Measurements from ENCODE around the gene STAMBP.
"Not testable (repeated sequence)": the region's sequence is repeated elsewhere in the genome, so short reads cannot be mapped to it uniquely, and the experiment has no call there.

Gene STAMBP

DNA sequence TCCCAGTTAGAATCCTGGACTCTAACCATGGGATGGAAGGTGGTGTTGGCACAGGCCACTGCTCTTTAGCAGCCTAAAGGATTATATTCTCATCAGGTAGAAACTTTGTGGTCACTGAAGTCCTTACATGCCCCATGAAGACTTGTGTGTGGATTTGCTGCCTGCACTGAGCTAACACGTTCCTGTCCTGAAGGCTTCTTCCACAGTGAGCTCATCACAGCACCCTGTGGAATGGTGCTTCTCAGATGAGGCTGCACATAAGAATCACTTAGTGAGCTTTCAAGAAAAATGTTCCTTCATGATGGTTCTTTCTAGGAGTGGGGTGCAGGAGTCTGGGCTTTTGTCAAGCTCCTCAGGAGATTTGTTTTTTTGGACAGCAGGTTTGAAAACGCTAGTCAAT lies 26.8 kb downstream of the STAMBP start:
- Histone ChIP-seq H3K27ac (ENCODE audit: low read depth, low read length) (no peak overlapping the region), H3K4me1 (ENCODE audit: control insufficient read depth, insufficient read depth, low read length, unreplicated experiment) (peaks cover 49% of the 10 kb centered on the region), H3K36me3 (ENCODE audit: insufficient read depth, low read length) (peaks cover 36% of the 10 kb centered on the region)

DNA sequence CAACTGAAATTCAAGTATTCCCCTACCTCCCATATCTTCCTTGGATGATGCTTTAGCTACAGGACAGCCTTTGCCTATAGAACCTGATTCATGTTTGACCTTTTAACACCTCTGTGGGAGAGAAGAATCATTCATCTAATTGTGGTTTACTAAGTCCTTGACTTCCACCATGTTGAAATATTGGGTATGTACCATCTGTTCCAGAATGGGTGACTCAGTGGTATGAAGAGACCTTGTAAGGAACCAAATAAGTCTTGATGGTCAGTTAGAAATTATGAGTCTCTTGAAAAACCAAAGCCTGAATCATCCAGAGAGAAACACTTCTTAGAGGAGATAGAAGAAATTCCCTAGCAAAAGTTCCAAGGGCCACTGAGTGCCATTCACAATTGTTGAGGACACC lies 27.5 kb downstream of the STAMBP start:
- Histone ChIP-seq H3K79me2 (ENCODE audit: control insufficient read depth, insufficient read depth, low read length, unreplicated experiment) (no peaks in the 10 kb centered on the region), H3K36me3 (ENCODE audit: insufficient read depth, low read length) (peaks cover 38% of the 10 kb centered on the region), H3K27me3 (ENCODE audit: insufficient read depth, low read length) (no peaks in the 10 kb centered on the region), H3K4me1 (ENCODE audit: control insufficient read depth, insufficient read depth, low read length, unreplicated experiment) (peaks cover 45% of the 10 kb centered on the region), H2AFZ (ENCODE audit: low read length, unreplicated experiment) (no peak overlapping the region), H3K27ac (ENCODE audit: low read depth, low read length) (peak overlapping the region; percentile 61), H3K4me3 (ENCODE audit: low read depth, low read length) (no peak overlapping the region)

More for the DNA sequence above, 26.8 kb downstream of the STAMBP start:
- no peaks in the 10 kb centered on the region for H3K27me3 ChIP-seq (ENCODE audit: insufficient read depth, low read length)
- H2AFZ ChIP-seq (ENCODE audit: low read length, unreplicated experiment): no peak overlapping the region
- no peaks in the 10 kb centered on the region for H3K79me2 ChIP-seq (ENCODE audit: control insufficient read depth, insufficient read depth, low read length, unreplicated experiment)
- H3K4me3 ChIP-seq (ENCODE audit: low read depth, low read length): no peak overlapping the region

DNA sequence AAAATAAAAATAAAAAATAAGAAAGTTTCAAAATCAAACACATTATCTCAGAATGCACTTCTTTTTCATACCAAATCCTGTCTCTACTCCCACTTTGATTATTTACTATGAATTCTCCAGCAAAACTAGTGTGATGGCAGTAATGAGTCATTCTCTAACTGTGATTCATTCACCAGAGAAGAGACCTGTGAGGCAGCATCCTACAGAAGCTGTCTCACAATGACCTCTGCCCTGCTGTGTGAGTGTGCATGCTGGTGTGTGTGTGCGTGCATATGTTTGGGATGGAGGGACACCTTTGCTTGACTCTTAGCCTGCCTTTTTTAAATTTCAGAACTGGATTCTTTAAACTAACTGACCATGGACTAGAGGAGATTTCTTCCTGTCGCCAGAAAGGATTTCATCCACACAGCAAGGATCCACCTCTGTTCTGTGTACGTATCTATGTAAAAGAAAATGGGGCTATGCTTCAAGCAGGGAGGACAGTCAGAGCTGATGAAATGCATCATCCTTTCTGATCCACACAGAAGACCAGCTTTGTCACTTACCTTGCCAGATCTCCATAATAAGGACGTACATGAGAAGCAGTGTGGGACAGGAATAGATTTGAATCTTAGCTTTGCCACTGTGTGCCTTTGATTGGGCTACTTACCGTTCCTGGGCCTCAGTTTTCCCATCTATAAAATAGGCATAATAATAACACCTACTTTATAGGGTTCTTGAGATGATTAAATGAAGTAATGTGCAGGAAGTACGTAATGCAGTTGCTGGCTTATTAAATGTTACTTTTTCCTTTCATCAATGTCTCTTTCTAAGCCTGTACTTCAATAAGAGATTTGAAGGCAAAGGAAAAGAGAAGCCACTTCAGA lies 31.2 kb downstream of the STAMBP start:
- Histone ChIP-seq H2AFZ (ENCODE audit: low read length, unreplicated experiment) (no peak overlapping the region), H3K4me1 (ENCODE audit: control insufficient read depth, insufficient read depth, low read length, unreplicated experiment) (peaks cover 30% of the 10 kb centered on the region), H3K36me3 (ENCODE audit: insufficient read depth, low read length) (peaks cover 38% of the 10 kb centered on the region), H3K4me3 (ENCODE audit: low read depth, low read length) (no peak overlapping the region), H3K27me3 (ENCODE audit: insufficient read depth, low read length) (no peaks in the 10 kb centered on the region), H3K27ac (ENCODE audit: low read depth, low read length) (no peak overlapping the region), H3K79me2 (ENCODE audit: control insufficient read depth, insufficient read depth, low read length, unreplicated experiment) (no peaks in the 10 kb centered on the region)

DNA sequence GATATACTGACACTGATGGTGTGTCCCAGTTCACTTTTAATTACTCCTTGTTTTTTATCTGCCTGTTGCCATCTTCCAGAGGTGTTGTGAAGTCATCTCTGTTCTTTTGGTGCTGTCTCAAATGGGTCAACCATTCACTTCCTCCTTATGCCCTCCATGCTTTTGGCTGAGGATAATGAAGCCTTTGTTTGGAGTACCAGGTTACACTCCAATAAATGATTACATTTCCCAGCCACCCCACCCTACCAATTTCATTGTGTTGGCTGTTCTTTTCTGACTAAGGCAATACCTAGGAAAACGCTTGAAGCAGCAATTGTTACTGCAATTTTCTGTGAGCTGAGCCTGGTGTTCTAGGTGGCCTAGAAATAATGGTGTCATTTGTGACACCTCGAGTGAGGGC lies 34.2 kb downstream of the STAMBP start:
- H3K27me3 ChIP-seq (ENCODE audit: insufficient read depth, low read length): no peaks in the 10 kb centered on the region
- peaks cover 35% of the 10 kb centered on the region for H3K36me3 ChIP-seq (ENCODE audit: insufficient read depth, low read length)
- no peak overlapping the region for H3K27ac ChIP-seq (ENCODE audit: low read depth, low read length)
- H3K4me1 ChIP-seq (ENCODE audit: control insufficient read depth, insufficient read depth, low read length, unreplicated experiment): peaks cover 14% of the 10 kb centered on the region
- no peaks in the 10 kb centered on the region for H3K79me2 ChIP-seq (ENCODE audit: control insufficient read depth, insufficient read depth, low read length, unreplicated experiment)
- no peak overlapping the region for H2AFZ ChIP-seq (ENCODE audit: low read length, unreplicated experiment)
- no peak overlapping the region for H3K4me3 ChIP-seq (ENCODE audit: low read depth, low read length)

DNA sequence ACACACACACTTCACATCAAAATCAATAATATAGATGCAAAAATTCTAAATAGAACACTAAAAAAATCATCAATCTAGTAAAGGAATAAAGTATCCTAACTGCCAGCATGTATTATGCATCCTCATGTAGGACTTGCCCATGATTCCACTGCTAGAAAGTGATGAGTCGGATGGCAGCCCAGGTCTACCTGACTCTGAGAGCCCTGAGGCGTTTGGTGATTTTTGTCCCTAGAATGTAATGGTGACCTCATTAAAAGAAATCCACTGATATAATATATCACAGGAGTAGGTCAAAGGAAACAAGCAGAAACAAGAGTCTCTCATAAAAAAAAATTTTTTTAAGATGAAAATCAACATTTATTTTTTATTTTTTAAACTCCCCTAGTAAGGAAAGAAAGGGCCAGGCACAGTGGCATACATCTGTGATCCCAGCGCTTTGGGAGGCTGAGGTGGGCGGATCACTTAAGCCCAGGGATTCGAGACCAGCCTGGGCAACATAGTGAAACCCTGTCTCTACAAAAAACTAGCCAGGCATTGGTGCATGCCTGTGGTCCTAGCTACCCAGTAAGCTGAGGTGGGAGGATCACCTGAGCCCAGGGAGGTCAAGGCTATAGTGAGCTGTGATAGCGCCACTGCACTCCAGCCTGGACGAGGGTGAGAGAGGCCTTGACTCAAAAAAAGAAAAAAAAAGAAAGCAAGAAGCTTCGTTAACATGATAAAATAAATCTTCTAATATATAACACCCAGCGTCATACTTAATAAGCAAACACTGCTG lies 39.6 kb downstream of the STAMBP start:
- Histone ChIP-seq H3K79me2 (ENCODE audit: control insufficient read depth, insufficient read depth, low read length, unreplicated experiment) (no peaks in the 10 kb centered on the region), H3K27ac (ENCODE audit: low read depth, low read length) (no peak overlapping the region), H3K4me3 (ENCODE audit: low read depth, low read length) (no peak overlapping the region), H2AFZ (ENCODE audit: low read length, unreplicated experiment) (no peak overlapping the region), H3K4me1 (ENCODE audit: control insufficient read depth, insufficient read depth, low read length, unreplicated experiment) (peaks cover 11% of the 10 kb centered on the region), H3K36me3 (ENCODE audit: insufficient read depth, low read length) (peaks cover 15% of the 10 kb centered on the region), H3K27me3 (ENCODE audit: insufficient read depth, low read length) (no peaks in the 10 kb centered on the region)

DNA sequence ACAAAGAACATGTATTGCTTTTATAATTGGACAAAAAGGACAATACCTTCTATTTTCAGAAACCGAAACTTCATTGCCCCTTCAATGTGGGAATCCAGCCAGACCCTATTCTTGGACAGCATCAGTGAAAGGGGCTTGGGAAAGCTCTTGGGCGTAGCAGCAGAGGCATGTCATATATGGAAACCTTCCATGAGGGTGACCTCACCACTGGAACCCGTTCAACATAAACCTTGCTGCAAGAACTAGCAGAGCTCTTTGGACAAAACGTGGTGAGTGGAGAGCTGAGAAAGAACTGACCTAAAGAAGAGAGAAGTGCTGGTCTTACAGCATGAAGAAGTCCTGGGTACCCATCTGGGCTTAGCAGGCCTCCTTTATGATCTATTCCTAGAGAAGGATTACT lies 41.3 kb downstream of the STAMBP start:
- no peak overlapping the region for H2AFZ ChIP-seq (ENCODE audit: low read length, unreplicated experiment)
- H3K36me3 ChIP-seq (ENCODE audit: insufficient read depth, low read length): peaks cover 4% of the 10 kb centered on the region; the same call in 1 of the 2 replicates
- peak overlapping the region; percentile 14; the same call in 1 of the 2 replicates for H3K27ac ChIP-seq (ENCODE audit: low read depth, low read length)
- no peak overlapping the region for H3K4me3 ChIP-seq (ENCODE audit: low read depth, low read length)
- peaks cover 11% of the 10 kb centered on the region for H3K4me1 ChIP-seq (ENCODE audit: control insufficient read depth, insufficient read depth, low read length, unreplicated experiment)
- no peaks in the 10 kb centered on the region for H3K27me3 ChIP-seq (ENCODE audit: insufficient read depth, low read length)
- no peaks in the 10 kb centered on the region for H3K79me2 ChIP-seq (ENCODE audit: control insufficient read depth, insufficient read depth, low read length, unreplicated experiment)

DNA sequence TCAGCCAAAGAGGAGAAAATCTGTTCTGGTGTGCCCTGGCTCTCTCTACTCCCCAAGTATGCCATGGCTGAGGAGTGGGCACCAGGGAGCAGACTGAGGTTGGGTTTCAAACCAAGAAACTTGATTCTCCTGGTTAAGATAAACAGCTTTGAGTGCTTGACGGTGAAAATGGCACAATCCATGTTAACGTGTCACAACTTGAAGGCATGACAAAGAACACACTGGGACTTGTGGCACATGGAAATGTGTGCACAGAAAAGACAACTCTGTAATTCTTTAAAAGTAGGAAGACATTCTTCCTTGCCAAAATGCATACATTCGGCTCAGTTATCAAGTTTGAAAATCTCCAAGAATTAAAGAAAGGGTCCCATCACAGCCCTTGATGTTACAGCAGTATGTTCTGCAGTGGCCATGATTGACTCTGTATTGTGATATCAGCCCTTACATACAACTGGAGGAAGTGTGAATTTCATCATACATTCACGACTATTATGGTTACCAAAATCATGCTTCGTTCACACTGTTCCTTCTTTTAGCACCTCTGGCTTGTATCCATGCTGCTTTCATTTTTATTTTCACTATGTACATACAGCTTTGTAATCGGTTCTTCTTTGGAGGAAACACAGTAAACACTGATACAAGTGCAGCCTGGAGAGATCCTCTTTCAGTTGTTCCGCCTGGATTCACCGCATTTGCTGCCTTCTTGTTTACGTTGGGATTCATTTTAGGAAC lies 48.5 kb downstream of the STAMBP start:
- no peak overlapping the region for H3K4me3 ChIP-seq (ENCODE audit: low read depth, low read length)
- no peak overlapping the region for H2AFZ ChIP-seq (ENCODE audit: low read length, unreplicated experiment)
- H3K4me1 ChIP-seq (ENCODE audit: control insufficient read depth, insufficient read depth, low read length, unreplicated experiment): no peaks in the 10 kb centered on the region
- H3K36me3 ChIP-seq (ENCODE audit: insufficient read depth, low read length): no peaks in the 10 kb centered on the region
- H3K27ac ChIP-seq (ENCODE audit: low read depth, low read length): no peak overlapping the region
- no peaks in the 10 kb centered on the region for H3K79me2 ChIP-seq (ENCODE audit: control insufficient read depth, insufficient read depth, low read length, unreplicated experiment)
- H3K27me3 ChIP-seq (ENCODE audit: insufficient read depth, low read length): no peaks in the 10 kb centered on the region

DNA sequence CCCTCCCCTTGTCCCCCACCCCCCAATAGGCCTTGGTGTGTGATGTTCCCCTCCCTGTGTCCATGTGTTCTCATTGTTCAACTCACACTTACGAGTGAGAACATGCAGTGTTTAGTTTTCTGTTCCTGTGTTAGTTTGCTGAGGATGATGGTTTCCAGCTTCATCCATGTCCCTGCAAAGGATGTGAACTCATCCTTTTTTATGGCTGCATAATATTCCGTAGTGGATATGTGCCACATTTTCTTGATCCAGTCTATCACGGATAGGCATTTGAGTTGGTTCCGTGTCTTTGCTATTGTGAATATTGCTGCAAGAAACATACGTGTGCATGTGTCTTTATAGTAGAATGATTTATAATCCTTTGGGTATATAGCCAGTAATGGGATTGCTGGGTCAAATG lies 49.2 kb downstream of the STAMBP start:
- not testable (repeated sequence) for H3K79me2 ChIP-seq (ENCODE audit: control insufficient read depth, insufficient read depth, low read length, unreplicated experiment); H3K36me3 ChIP-seq (ENCODE audit: insufficient read depth, low read length); H3K27me3 ChIP-seq (ENCODE audit: insufficient read depth, low read length); H3K4me1 ChIP-seq (ENCODE audit: control insufficient read depth, insufficient read depth, low read length, unreplicated experiment); H3K27ac ChIP-seq (ENCODE audit: low read depth, low read length); H2AFZ ChIP-seq (ENCODE audit: low read length, unreplicated experiment); H3K4me3 ChIP-seq (ENCODE audit: low read depth, low read length)

DNA sequence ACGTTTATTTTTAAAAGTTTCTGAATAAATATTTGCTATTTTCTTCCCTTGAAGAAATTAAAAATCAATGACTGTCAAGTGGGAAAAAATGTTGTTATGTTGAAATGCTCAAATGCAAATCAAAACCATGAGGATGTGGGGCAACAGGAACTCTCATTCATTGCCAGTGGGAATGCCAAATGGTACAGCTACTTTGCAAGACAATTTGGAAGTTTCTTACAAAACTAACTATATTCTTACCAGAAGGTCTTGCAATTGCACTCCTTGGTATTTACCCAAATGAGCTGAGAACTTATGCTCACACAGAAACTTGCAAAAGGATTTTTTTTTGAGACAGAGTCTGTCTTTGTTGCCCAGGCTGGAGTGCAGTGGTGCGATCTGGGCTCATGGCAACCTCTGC lies 56.6 kb downstream of the STAMBP start:
- no peaks in the 10 kb centered on the region for H3K79me2 ChIP-seq (ENCODE audit: control insufficient read depth, insufficient read depth, low read length, unreplicated experiment)
- no peaks in the 10 kb centered on the region for H3K36me3 ChIP-seq (ENCODE audit: insufficient read depth, low read length)
- H2AFZ ChIP-seq (ENCODE audit: low read length, unreplicated experiment): no peak overlapping the region
- no peaks in the 10 kb centered on the region for H3K4me1 ChIP-seq (ENCODE audit: control insufficient read depth, insufficient read depth, low read length, unreplicated experiment)
- H3K4me3 ChIP-seq (ENCODE audit: low read depth, low read length): no peak overlapping the region
- H3K27ac ChIP-seq (ENCODE audit: low read depth, low read length): no peak overlapping the region
- H3K27me3 ChIP-seq (ENCODE audit: insufficient read depth, low read length): no peaks in the 10 kb centered on the region

DNA sequence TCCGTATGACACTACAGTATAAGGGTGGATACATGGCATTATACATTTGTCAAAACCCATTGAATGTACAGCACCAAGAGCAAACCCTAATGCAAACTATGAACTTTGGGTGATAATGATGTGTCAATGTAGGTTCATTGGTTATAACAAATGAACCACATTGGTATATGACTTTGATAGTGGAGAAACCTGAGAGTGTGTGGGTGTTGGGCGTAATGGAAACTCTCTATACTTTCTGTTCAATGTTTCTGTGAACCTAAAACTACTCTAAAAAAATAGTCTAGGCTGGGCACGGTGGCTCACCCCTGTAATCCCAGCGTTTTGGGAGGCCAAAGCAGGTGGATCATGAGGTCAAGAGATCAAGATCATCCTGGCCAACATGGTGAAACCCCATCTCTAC lies 57.6 kb downstream of the STAMBP start:
- no peak overlapping the region for H3K4me3 ChIP-seq (ENCODE audit: low read depth, low read length)
- no peaks in the 10 kb centered on the region for H3K79me2 ChIP-seq (ENCODE audit: control insufficient read depth, insufficient read depth, low read length, unreplicated experiment)
- H3K36me3 ChIP-seq (ENCODE audit: insufficient read depth, low read length): no peaks in the 10 kb centered on the region
- H3K27me3 ChIP-seq (ENCODE audit: insufficient read depth, low read length): no peaks in the 10 kb centered on the region
- no peak overlapping the region for H3K27ac ChIP-seq (ENCODE audit: low read depth, low read length)
- no peak overlapping the region for H2AFZ ChIP-seq (ENCODE audit: low read length, unreplicated experiment)
- no peaks in the 10 kb centered on the region for H3K4me1 ChIP-seq (ENCODE audit: control insufficient read depth, insufficient read depth, low read length, unreplicated experiment)
